K562 (cell line): Measurements from ENCODE around the gene PACSIN1.
A peak's percentile ranks its signal among the peaks of the same experiment; 100 is the strongest.

Experiments used
- ATF6 ChIP-seq: sonication (generic); formaldehyde crosslinking; IDR thresholded peaks from 2 replicates; pipeline ENCODE4 v1.4.0; 2020; ENCODE audit warnings: mild to moderate bottlenecking, missing genetic modification reagents
- CTCF ChIP-seq, 3 experiments: IDR thresholded peaks in 2 of 3; conservative IDR thresholded peaks in 1 of 3; 2 replicates each; pipeline ENCODE4 v1.5.1; 2011 to 2012; ENCODE audit warnings: low read length in 3 of 3, mild to moderate bottlenecking in 3 of 3, control low read depth in 2 of 3, improper control_type of control experiment in 1 of 3, inconsistent platforms in 1 of 3, low read depth in 1 of 3, mixed read lengths in 1 of 3, moderate library complexity in 1 of 3; ENCODE audit not compliant: insufficient read depth in 2 of 3
- HNRNPK ChIP-seq: fragments of 200-400 bp; formaldehyde crosslinking; IDR thresholded peaks from one replicate; pipeline ENCODE4 v1.6.1; 2018; ENCODE audit warnings: mild to moderate bottlenecking, low read depth, low read length; ENCODE audit not compliant: poor library complexity, severe bottlenecking
- MTA1 ChIP-seq: fragments of 450-650 bp; IDR thresholded peaks from 2 replicates; pipeline ENCODE4 v1.6.1; 2017; ENCODE audit warnings: borderline replicate concordance
- NCOA6 ChIP-seq: fragments of 450-650 bp; IDR thresholded peaks from 2 replicates; pipeline ENCODE4 v1.6.1; 2017; ENCODE audit warnings: mild to moderate bottlenecking
- RBM25 ChIP-seq: fragments of 200-400 bp; formaldehyde crosslinking; IDR thresholded peaks from 2 replicates; pipeline ENCODE4 v1.6.1; 2018; ENCODE audit warnings: low read length, low read depth, moderate library complexity; ENCODE audit not compliant: severe bottlenecking
- SAP30 ChIP-seq: fragments of 200-600 bp; sonication (generic); IDR thresholded peaks from 2 replicates; pipeline ENCODE4 v1.6.1; 2012; ENCODE audit warnings: borderline replicate concordance, low read depth, mild to moderate bottlenecking, moderate library complexity, low read length, control low read depth, inconsistent platforms; ENCODE audit not compliant: insufficient read depth, poor library complexity, severe bottlenecking
- SPI1 ChIP-seq: IDR thresholded peaks from 2 replicates; pipeline ENCODE4 v1.6.1; 2011; ENCODE audit warnings: low read depth, low read length, control low read depth, borderline replicate concordance
- SRF ChIP-seq, 2 experiments: fragments of 250-450, 450-650 bp in 1 of 2; sonication (Bioruptor Pico) in 1 of 2; sonication (generic) in 1 of 2; formaldehyde crosslinking; IDR thresholded peaks; 2 replicates each; pipeline versions ENCODE4 v1.5.0 to v1.5.1; 2020 to 2022; ENCODE audit warnings: mild to moderate bottlenecking in 1 of 2, missing genetic modification reagents in 1 of 2
- ZBTB11 ChIP-seq, 3 experiments: fragments of 200-800 bp in 1 of 3; fragments of 250-450 bp in 1 of 3; fragments of 450-650 bp in 1 of 3; sonication (Bioruptor Pico) in 1 of 3; sonication (Bioruptor generic) in 1 of 3; formaldehyde crosslinking in 1 of 3; IDR thresholded peaks; 2 replicates each; pipeline versions ENCODE4 v1.6.1 to v1.8.0; 2016 to 2022; ENCODE audit warnings: mild to moderate bottlenecking in 2 of 3, missing genetic modification characterization in 2 of 3, missing compliant biosample characterization in 1 of 3, moderate library complexity in 1 of 3
- ZEB2 ChIP-seq: fragments of 450-650 bp; IDR thresholded peaks from 2 replicates; pipeline ENCODE4 v1.6.1; 2016
- ZNF232 ChIP-seq: sonication (generic); formaldehyde crosslinking; IDR thresholded peaks from 2 replicates; pipeline ENCODE4 v1.8.0; 2022; ENCODE audit warnings: mild to moderate bottlenecking, missing genetic modification reagents
- ZNF324 ChIP-seq: fragments of 250-450 bp; sonication (Bioruptor Pico); IDR thresholded peaks from 2 replicates; pipeline ENCODE4 v1.4.0; 2020; ENCODE audit warnings: mild to moderate bottlenecking
- ZNF398 ChIP-seq: fragments of 250-450 bp; sonication (Bioruptor Pico); IDR thresholded peaks from 2 replicates; pipeline ENCODE4 v1.8.0; 2021; ENCODE audit warnings: moderate library complexity, mild to moderate bottlenecking, inconsistent platforms

GRCh38 chr6:34562861-34563512 is 97.1 kb downstream of the PACSIN1 start:
- TF ChIP-seq HNRNPK, result no peak
- TF ChIP-seq ZNF232 (CRISPR knock-in tag), result no peak
- no peak for TF ChIP-seq RBM25
- TF ChIP-seq SPI1, result no peak
- no peak for TF ChIP-seq NCOA6
- TF ChIP-seq ATF6 (CRISPR knock-in tag), result 0 out of 2 replicates have a peak, but pooled peaks have one; percentile 67
- no peak for TF ChIP-seq ZNF398
- no peak for TF ChIP-seq SAP30
- TF ChIP-seq ZEB2, result peak; percentile 47; the same call in 1 of the 2 replicates
- 0 out of 2 replicates have a peak, but pooled peaks have one; percentile 13 for TF ChIP-seq ZNF324 (CRISPR knock-in tag)
- no peak for TF ChIP-seq CTCF (IDR thresholded peaks at IDR 0.05 in 2 of 3, conservative IDR thresholded peaks at IDR 0.05 in 1 of 3; ENCODE audit: insufficient read depth in 2 of 3, low read depth in 1 of 3, low read length in 3 of 3)
- TF ChIP-seq ZBTB11 (CRISPR knock-in tag; IDR thresholded peaks at IDR 0.05), result peak in 1 of 3 experiments; percentile 80; a peak in 2 of 6 replicates
- no peak for TF ChIP-seq SRF (CRISPR knock-in tag; IDR thresholded peaks at IDR 0.05)
- TF ChIP-seq MTA1, result peak; percentile 47; the same call in 1 of the 2 replicates
